Astrocyte (in vitro differentiated cells and primary cell): Measurements from ENCODE around the gene CTSF.

ENCODE experiments used
- CTCF ChIP-seq: IDR thresholded peaks from 2 replicates; pipeline ENCODE4 v1.5.1; 2011; ENCODE audit warnings: low read depth, mild to moderate bottlenecking, inconsistent platforms, low read length, moderate library complexity; ENCODE audit not compliant: insufficient read depth
- EZH2 ChIP-seq: IDR thresholded peaks from 2 replicates; pipeline ENCODE4 v1.6.1; 2012; ENCODE audit warnings: mild to moderate bottlenecking, low read length, inconsistent platforms; ENCODE audit not compliant: insufficient read depth

GRCh38 chr11:66600631-66601233, 32.3 kb upstream of the CTSF start:
- TF ChIP-seq CTCF (no peak), EZH2 (no peak)
